Keratinocyte (primary cell): ENCODE data around the gene MYBPC2. TPM values are rescaled to one million over a fixed set of nuclear protein-coding genes. Genes with fewer than 3 reads are reported as not detected.
A peak's percentile ranks its signal among the peaks of the same experiment; 100 is the strongest.

Experiments
- DNase-seq: peaks from one replicate; pipeline ENCODE4 v3.0.0-alpha.2; 2011; ENCODE audit warnings: low read depth, missing footprints, low spot score
- FAIRE-seq: peaks from 2 replicates; lab custom pipeline; 2011; peaks lifted over from hg19 to GRCh38; lab: Jason Lieb, UNC
- H2AFZ ChIP-seq: 2 replicates; pipeline ENCODE4 v1.6.0; 2012; ENCODE audit warnings: low read length, control low read depth, inconsistent platforms; ENCODE audit not compliant: control insufficient read depth
- H3K27ac ChIP-seq: 2 replicates; pipeline ENCODE4 v1.5.1; 2011; ENCODE audit warnings: low read length; ENCODE audit not compliant: control insufficient read depth, insufficient read depth
- H3K27me3 ChIP-seq: 3 replicates; pipeline ENCODE4 v1.6.0; 2011; ENCODE audit warnings: low read length; ENCODE audit not compliant: control insufficient read depth, insufficient read depth; ENCODE audit errors: extremely low read depth
- H3K36me3 ChIP-seq, 2 experiments: 2 replicates in 1 of 2; 3 replicates in 1 of 2; pipeline ENCODE4 v1.5.1; 2011; ENCODE audit warnings: low read length in 2 of 2, mild to moderate bottlenecking in 1 of 2; ENCODE audit not compliant: control insufficient read depth in 2 of 2, insufficient read depth in 2 of 2; ENCODE audit errors: extremely low read depth in 1 of 2
- H3K4me1 ChIP-seq: 3 replicates; pipeline ENCODE4 v1.5.1; 2011; ENCODE audit warnings: low read length; ENCODE audit not compliant: control insufficient read depth, insufficient read depth; ENCODE audit errors: extremely low read depth
- H3K4me2 ChIP-seq: 3 replicates; pipeline ENCODE4 v1.6.0; 2011; ENCODE audit warnings: low read depth, low read length; ENCODE audit not compliant: control insufficient read depth, insufficient read depth; ENCODE audit errors: extremely low read depth
- H3K4me3 ChIP-seq, 3 experiments: fragments of 200-600 bp in 1 of 3; sonication (generic) in 1 of 3; 2 replicates in 2 of 3; 3 replicates in 1 of 3; pipeline ENCODE4 v1.5.1; 2011 to 2016; ENCODE audit warnings: low read length in 3 of 3, mild to moderate bottlenecking in 3 of 3, control low read depth in 2 of 3, inconsistent platforms in 1 of 3, low read depth in 1 of 3, mixed read lengths in 1 of 3, mixed run types in 1 of 3, moderate library complexity in 1 of 3; ENCODE audit not compliant: control insufficient read depth in 2 of 3, insufficient read depth in 2 of 3; ENCODE audit errors: extremely low read depth in 1 of 3
- H3K79me2 ChIP-seq: 2 replicates; pipeline ENCODE4 v1.6.0; 2012; ENCODE audit warnings: low read length; ENCODE audit not compliant: control insufficient read depth, insufficient read depth
- H3K9ac ChIP-seq: 3 replicates; pipeline ENCODE4 v1.6.0; 2011; ENCODE audit warnings: low read length; ENCODE audit not compliant: control insufficient read depth, insufficient read depth; ENCODE audit errors: extremely low read depth
- H3K9me1 ChIP-seq: 3 replicates; pipeline ENCODE4 v1.6.0; 2011; ENCODE audit warnings: low read length; ENCODE audit not compliant: control insufficient read depth, insufficient read depth; ENCODE audit errors: extremely low read depth
- H3K9me3 ChIP-seq: 2 replicates; pipeline ENCODE4 v1.5.1; 2012; ENCODE audit warnings: low read depth, low read length; ENCODE audit not compliant: control insufficient read depth
- H4K20me1 ChIP-seq: 3 replicates; pipeline ENCODE4 v1.6.0; 2011; ENCODE audit warnings: low read length; ENCODE audit not compliant: control insufficient read depth, insufficient read depth; ENCODE audit errors: extremely low read depth
- EZH2 ChIP-seq: IDR thresholded peaks from one replicate; pipeline ENCODE4 v1.6.1; 2012; ENCODE audit warnings: inconsistent platforms, mild to moderate bottlenecking, low read length, moderate library complexity
- dilution Hi-C: fragments of 300-500 bp; cut with MboI; formaldehyde crosslinking; loops from one replicate; pipeline ENCODE4 v1.7.0; 2020; ENCODE audit warnings: low sequenced_read_pairs; ENCODE audit not compliant: extremely low pct_ligation_motif_present
- polyA plus RNA-seq, 5 experiments: library from polyadenylated mRNA; depleted of rRNA in 3 of 5; stranded (reverse) in 3 of 5; stranded (forward) in 1 of 5; unstranded in 1 of 5; fragments of >200 nt; gene quantifications; 1 replicate in 1 of 5; 2 replicates in 3 of 5; 3 replicates in 1 of 5; pipeline versions ENCODE4 v1.2.1 to v1.2.3, GENCODE V29; 2011 to 2012; ENCODE audit warnings: missing spikeins in 2 of 5, low read depth in 1 of 5, low replicate concordance in 1 of 5
- TF ChIP-seq, protein P1 (sequence below), 3 experiments: IDR thresholded peaks in 1 of 3; conservative IDR thresholded peaks in 1 of 3; optimal IDR thresholded peaks in 1 of 3; 2 replicates in 2 of 3; 3 replicates in 1 of 3; pipeline versions ENCODE3 to v1.5.1; 2011; ENCODE audit warnings: low read length in 3 of 3, mild to moderate bottlenecking in 3 of 3, moderate library complexity in 2 of 3, control low read depth in 1 of 3, inconsistent platforms in 1 of 3; ENCODE audit not compliant: insufficient read depth in 2 of 3; ENCODE audit errors: extremely low read depth in 1 of 3

MYBPC2 gene
- polyA plus RNA-seq, 1 donor (not counting 4 experiments of a cell fraction or from before 2014, with no cell fraction given) = not detected

DNA sequence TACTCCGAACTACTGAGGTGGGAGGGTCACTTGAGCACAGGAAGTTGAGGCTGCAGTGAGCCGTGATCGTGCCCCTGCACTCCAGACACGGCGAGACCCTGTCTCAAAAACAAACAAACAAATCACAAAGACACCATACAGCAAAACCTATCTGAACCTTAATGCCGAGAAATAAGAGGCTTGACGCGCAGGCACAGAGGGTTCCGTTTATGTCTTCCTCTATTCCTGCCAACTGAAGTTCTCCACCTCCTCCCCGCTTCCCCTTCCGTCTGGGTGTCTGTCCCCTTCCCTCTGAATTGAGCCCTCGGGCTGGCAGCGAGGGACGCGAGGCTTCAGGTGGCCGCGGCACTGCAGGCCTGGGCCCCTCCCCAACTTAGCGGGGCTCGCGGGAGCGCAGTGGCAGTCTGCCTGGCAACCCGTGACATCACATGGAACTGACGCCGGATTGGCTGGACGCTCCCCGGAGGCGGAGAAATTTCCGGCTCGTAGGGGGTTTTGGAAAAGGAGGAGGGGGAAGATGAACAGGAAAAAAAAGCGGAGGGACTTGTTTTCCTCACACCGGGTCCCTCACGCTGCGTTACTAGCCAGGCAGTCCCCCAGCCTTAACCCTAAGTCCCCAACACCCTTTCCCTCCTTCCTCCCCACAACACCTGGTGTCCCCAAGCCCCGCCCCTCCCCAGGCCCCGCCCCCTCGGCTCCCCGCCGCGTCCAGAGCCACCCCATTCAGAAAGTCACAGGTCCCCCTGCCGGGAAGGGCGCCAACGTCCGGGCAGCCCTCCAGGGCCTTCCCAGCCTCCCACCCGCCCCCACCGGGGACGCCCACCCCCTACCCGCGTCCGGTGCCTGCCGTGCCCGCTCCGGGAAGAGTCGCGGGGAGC lies 1.1 kb upstream of the MYBPC2 start:
- DNase-seq (no peak), FAIRE-seq (no peak)
- TF ChIP-seq EZH2 = no peak
- TF ChIP-seq, protein P1, sequence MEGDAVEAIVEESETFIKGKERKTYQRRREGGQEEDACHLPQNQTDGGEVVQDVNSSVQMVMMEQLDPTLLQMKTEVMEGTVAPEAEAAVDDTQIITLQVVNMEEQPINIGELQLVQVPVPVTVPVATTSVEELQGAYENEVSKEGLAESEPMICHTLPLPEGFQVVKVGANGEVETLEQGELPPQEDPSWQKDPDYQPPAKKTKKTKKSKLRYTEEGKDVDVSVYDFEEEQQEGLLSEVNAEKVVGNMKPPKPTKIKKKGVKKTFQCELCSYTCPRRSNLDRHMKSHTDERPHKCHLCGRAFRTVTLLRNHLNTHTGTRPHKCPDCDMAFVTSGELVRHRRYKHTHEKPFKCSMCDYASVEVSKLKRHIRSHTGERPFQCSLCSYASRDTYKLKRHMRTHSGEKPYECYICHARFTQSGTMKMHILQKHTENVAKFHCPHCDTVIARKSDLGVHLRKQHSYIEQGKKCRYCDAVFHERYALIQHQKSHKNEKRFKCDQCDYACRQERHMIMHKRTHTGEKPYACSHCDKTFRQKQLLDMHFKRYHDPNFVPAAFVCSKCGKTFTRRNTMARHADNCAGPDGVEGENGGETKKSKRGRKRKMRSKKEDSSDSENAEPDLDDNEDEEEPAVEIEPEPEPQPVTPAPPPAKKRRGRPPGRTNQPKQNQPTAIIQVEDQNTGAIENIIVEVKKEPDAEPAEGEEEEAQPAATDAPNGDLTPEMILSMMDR (optimal IDR thresholded peaks at IDR 0.05 in 1 of 3, IDR thresholded peaks at IDR 0.05 in 1 of 3, conservative IDR thresholded peaks at IDR 0.05 in 1 of 3; ENCODE audit: extremely low read depth in 1 of 3, insufficient read depth in 2 of 3, low read length in 3 of 3) = no peak
- Histone ChIP-seq H4K20me1 (no peaks in the 10 kb centered on the region), H3K9me3 (no peaks in the 10 kb centered on the region), H3K36me3 (no peaks in the 10 kb centered on the region), H3K27ac (no peak overlapping the region), H2AFZ (peak overlapping the region; percentile 99), H3K9me1 (no peaks in the 10 kb centered on the region), H3K4me1 (peaks cover 9% of the 10 kb centered on the region), H3K79me2 (no peaks in the 10 kb centered on the region), H3K4me2 (peak overlapping the region; percentile 97), H3K9ac (peak overlapping the region; percentile 52), H3K4me3 (peak overlapping the region; percentile 52 to 77 (median 70)), H3K27me3 (peaks cover 14% of the 10 kb centered on the region)
- dilution Hi-C loops = no loop called here

DNA sequence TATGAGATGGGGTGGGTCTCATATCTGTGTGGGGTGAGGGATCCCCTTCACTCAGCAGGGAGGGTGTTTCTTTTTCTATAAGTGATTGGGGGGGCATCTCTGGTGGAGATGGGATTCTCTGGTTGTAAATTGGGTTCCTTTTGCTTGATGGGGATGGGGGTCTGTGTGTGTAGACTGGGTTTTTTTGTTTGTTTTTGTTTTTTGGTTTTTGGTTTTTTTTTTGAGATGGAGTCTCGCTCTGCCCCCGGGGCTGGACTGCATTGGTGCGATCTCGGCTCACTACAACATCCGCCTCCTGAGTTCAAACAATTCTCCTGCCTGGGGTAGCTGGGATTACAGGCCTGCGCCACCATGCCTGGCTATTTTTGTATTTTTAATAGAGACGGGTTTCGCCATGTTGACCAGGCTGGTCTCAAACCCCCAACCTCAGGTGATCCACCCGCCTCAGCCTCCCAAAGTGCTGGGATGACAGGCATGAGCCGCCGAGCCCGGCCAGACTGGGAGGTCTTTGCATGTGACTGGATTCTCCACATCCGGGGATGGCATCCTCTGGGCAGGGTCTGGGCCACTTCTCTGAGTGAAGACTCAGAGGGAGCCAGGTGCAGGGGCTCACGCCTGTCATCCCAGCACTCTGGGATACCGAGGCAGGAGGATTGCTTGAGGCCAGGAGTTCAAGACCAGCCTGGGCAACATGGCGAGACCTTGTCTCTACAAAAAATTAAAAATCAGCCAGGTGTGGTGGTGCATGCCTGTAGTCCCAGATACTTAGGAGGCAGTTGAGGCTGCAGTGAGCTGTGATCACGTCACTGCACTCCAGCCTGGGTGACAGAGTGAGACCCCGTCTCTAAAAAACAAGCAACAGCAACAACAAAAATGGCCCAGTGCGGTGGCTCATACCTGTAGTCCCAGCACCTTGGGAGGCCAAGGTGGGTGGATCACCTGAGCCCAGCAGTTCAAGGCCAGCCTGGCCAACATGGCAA lies 799 bp downstream of the MYBPC2 start:
- no peak overlapping the region for H3K4me3 ChIP-seq
- no peak for FAIRE-seq
- dilution Hi-C loops = no loop called here
- peaks cover 9% of the 10 kb centered on the region for H3K4me1 ChIP-seq
- H3K9me1 ChIP-seq = no peaks in the 10 kb centered on the region
- no peaks in the 10 kb centered on the region for H3K79me2 ChIP-seq
- no peak overlapping the region for H3K9ac ChIP-seq
- TF ChIP-seq, protein P1 (optimal IDR thresholded peaks at IDR 0.05 in 1 of 3, IDR thresholded peaks at IDR 0.05 in 1 of 3, conservative IDR thresholded peaks at IDR 0.05 in 1 of 3; ENCODE audit: extremely low read depth in 1 of 3, insufficient read depth in 2 of 3, low read length in 3 of 3) = no peak
- TF ChIP-seq EZH2 = no peak
- no peaks in the 10 kb centered on the region for H3K36me3 ChIP-seq
- H3K4me2 ChIP-seq = no peak overlapping the region
- H4K20me1 ChIP-seq = no peaks in the 10 kb centered on the region
- DNase-seq = no peak
- no peak overlapping the region for H2AFZ ChIP-seq
- no peaks in the 10 kb centered on the region for H3K9me3 ChIP-seq
- H3K27ac ChIP-seq = no peak overlapping the region
- H3K27me3 ChIP-seq = peaks cover 14% of the 10 kb centered on the region
